ENCODE data around the gene DUSP23.

Gene DUSP23

DNA sequence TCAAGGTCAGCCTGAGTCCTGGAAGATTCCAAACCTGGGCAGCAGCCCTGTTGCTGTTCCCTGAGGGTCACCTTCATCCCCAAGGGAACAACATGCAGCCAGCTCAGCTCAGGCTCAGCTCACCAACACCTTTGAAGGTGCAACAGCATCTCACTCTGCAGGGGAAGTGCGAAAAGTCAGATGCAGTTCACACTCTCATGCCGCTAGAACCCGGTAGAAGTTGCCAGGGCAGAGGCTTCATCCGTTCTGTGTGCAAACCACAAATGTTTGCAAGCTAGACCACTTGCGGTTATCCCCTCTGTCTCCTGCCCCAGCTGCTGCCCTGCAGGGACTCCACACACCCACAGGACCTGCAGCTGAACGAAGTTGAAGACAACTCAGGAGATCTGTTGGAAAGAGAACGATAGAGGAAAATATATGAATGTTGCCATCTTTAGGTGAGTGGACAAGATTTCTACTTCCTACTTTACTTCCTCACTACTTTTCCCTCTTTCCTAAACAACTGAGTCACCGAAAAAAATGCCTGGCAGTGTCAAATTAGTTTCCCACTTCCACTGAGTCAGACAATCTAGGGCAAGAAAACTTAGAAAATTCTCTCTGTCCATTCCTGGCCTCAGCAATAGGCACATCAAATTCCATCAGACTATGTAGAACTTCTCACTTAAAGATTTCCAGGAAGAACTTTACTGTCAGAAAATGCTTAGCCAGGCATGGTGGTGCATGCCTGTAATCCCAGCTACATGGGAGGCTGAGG, 19.6 kb downstream of the DUSP23 start:
- TF ChIP-seq, protein P1, sequence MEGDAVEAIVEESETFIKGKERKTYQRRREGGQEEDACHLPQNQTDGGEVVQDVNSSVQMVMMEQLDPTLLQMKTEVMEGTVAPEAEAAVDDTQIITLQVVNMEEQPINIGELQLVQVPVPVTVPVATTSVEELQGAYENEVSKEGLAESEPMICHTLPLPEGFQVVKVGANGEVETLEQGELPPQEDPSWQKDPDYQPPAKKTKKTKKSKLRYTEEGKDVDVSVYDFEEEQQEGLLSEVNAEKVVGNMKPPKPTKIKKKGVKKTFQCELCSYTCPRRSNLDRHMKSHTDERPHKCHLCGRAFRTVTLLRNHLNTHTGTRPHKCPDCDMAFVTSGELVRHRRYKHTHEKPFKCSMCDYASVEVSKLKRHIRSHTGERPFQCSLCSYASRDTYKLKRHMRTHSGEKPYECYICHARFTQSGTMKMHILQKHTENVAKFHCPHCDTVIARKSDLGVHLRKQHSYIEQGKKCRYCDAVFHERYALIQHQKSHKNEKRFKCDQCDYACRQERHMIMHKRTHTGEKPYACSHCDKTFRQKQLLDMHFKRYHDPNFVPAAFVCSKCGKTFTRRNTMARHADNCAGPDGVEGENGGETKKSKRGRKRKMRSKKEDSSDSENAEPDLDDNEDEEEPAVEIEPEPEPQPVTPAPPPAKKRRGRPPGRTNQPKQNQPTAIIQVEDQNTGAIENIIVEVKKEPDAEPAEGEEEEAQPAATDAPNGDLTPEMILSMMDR (IDR thresholded peaks at IDR 0.05), result no peak

DNA sequence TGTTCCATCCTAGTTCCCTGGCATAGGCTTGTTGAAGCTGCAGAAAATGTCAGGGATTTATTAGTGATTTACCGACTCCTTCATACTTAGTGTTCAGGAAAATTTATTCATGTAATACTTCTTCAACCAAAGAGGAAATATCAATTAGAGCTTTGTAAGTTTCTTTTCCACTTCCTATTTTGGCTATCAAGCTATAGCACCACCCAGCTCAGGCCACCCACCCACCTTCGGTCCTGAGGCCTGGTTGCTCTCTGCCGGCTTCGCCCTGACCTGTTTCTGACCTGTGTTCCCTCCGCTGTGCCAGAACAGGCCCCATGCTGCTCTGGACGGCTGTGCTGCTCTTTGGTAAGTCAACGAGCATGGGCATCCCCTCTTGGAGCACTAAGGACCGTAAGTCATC, 21.3 kb downstream of the DUSP23 start, which contains the start of gene FCRL6:
Gene FCRL6, plus strand, starts transcription at position 250 of the 400 bp plus-strand sequence. Its CDS starts 65 bp downstream, at position 315.
- TF ChIP-seq, protein P1 (IDR thresholded peaks at IDR 0.05), result no peak

DNA sequence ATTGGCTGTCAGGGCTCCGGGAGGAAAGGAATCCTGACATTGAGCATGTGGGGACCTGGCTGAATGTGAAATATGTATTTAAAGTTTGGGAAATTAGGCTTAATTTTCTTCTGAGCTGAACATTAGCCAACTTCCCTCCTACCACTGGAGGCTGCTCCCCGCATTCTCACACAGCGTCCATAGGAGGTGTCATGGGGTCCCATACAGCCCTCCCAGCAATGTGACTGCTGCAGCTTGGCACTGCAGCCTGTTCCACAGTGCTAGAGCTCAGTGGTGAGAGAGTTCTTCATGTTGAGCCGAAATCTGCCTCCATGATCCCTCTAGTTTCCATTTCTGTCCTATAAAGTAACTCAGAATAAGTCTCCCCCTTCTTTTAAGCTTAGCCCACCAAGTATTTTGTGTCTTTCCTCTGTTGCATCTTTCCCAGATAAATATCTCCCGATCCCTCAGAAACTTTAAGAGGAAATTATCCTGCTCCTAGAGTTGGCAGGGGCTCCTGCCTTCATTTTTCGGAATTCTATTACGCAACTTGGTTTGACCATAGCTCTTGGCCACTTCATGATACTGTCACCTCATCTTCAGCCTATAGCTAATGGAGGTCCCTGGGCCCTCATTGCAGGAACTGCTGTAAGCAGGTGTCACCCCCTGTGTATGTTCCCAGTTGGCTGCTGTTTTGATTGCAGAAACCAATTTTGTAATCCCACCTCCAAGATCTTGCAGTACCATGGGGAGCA, 23.4 kb downstream of the DUSP23 start:
- TF ChIP-seq, protein P1 (IDR thresholded peaks at IDR 0.05), result no peak

DNA sequence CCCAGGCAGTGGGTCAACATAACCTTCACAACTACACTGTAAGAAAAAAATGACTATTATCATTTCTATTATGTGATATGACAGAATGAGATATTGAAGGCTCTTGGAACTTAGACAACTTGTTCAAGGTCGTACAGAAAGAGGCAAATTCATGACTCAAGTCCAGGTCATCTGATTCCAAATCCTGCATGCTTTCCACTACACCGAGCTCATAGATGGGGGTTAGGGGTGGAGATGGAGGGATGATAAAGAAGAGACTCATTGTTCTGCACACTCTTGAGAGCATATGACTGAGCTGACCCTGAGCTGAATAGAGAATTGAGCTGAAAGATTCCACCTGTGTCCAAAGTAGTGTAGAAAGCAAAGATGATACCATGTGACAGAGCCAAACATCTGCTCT, 24.2 kb downstream of the DUSP23 start:
- TF ChIP-seq, protein P1 (IDR thresholded peaks at IDR 0.05), result no peak

DNA sequence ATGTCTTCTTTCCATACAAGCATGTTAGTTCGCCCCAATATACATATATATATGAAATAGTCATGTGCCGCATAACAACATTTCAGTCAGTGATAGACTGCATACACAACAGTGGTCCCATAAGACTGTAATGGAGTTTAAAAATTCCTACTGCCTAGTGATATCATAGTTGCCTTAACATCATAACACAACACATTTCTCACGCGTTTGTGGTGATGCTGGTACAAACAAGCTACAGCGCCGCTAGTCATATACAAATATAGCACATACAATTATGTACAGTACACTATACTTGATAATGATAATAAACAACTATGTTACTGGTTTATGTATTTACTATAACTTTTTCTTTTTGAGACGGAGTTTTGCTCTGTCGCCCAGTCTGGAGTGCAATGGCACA, 35.2 kb downstream of the DUSP23 start:
- TF ChIP-seq, protein P1 (IDR thresholded peaks at IDR 0.05), result no peak

DNA sequence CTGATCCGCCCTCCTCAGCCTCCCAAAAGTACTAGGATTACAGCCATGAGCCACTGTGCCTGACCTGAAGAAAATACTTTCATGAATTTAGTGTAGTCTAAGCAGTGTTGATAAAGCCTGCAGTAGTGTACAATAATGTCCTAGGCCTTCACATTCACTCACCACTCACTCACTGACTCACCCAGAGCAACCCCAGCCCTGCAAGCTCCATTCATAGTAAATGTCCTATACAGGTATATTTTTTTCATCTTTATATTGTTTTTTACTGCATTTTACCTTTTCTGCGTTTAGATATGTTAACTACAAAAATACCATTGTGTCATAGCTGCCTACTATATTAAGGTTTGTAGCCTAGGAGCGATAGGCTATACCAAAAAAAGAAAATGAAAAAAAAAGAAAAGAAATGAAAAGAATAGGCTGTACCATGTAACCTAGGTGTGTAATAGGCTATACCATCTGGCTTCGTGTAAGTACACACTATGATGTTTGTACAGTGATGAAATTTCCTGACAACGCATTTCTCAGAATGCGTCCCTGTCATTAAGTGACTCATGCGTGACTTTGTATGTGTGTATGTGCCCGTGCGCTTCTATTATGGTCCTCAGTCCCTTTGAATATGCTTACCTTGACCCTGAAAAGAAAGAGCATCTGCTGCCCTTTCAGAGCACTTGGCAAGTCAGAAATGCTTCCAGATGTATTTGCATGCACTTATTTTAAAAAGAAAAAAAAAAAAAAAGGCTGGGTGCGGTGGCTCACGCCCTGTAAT, 36.7 kb downstream of the DUSP23 start:
- TF ChIP-seq, protein P1 (IDR thresholded peaks at IDR 0.05), result no peak

DNA sequence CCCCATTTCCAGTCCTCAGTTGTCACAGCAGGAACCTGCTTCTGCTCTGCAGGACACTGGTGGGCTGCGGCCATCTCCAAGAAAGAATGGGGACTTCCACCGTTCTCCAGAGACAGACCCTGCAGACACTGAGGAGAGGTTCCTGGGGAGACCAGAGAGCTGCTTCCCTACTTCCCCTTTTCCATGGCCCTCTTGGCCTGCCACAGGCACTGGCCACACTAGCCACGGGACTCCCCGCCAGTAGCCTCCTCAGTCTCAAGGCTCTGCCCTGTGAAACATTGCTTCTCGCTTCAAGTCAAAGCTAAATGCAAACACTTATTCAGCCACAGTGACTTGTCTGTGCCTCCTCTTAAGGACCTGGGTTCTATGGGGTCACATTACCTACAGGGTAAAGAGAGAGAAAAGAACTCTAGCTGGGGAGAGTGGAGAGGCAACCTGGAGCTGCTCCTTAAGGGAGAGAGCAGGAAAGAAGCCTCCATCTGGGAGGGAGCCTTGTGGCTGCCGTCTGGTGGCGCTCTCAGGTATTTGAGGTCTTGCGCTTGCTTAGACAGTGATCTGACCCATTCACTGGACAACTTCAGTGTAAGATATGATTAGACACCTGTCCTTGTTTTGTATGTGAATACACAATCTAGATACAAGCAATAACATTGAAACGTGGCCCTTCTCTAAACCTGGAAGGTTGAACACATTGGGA, 40.6 kb downstream of the DUSP23 start:
- TF ChIP-seq, protein P1 (IDR thresholded peaks at IDR 0.05), result no peak
